HepG2 (cell line): ENCODE data around the gene SHISAL1. TPM values are rescaled to one million over a fixed set of nuclear protein-coding genes. Genes with fewer than 3 reads are reported as not detected.

Experiments
- ATAC-seq: fragments of 200-7000 bp; cut with Tn5 transposase; 3 replicates; pipeline ENCODE4 v1.9.1; 2020; ENCODE audit warnings: mild to moderate bottlenecking, moderate library complexity
- BruUV-seq: library from RNA; stranded (reverse); fragments of 400-500 nt; replicated peaks from 2 replicates; lab custom pipeline; 2021; lab: Mats Ljungman, UMichigan
- CTCF ChIA-PET: fragments of 300-600 bp; formaldehyde crosslinking; extraction: SDS; loops from one replicate; lab custom pipeline; 2021; ENCODE audit warnings: low total read pairs, inconsistent platforms, low intra/inter-chr PET ratio; lab: Yijun Ruan, JAX
- POLR2A ChIA-PET: fragments of 350-600 bp; sonication (Branson Sonifier 250); formaldehyde crosslinking; loops from one replicate; lab custom pipeline; 2020; ENCODE audit warnings: antibody characterized with exemption, inconsistent platforms; lab: Yijun Ruan, JAX
- DNase-seq: peaks from one replicate; pipeline ENCODE4 v3.0.0-alpha.2; 2015; ENCODE audit warnings: low spot score
- FAIRE-seq: peaks from 3 replicates; lab custom pipeline; 2011; peaks lifted over from hg19 to GRCh38; lab: Jason Lieb, UNC
- H2AFZ ChIP-seq: one replicate; pipeline ENCODE4 v1.6.1; 2011; ENCODE audit warnings: low read length, inconsistent platforms
- H3K27ac ChIP-seq: fragments of 300-600 bp; 3 replicates; pipeline ENCODE4 v1.8.0; 2011; ENCODE audit warnings: mixed run types, mild to moderate bottlenecking, mixed read lengths, low read length, inconsistent platforms; ENCODE audit not compliant: insufficient read depth; ENCODE audit errors: extremely low read length
- H3K27me3 ChIP-seq, 2 experiments: fragments of 200-600 bp in 1 of 2; 2 replicates in 1 of 2; 3 replicates in 1 of 2; pipeline versions ENCODE4 v1.6.0 to v1.8.0; 2011; ENCODE audit warnings: low read length in 2 of 2, mild to moderate bottlenecking in 2 of 2, moderate library complexity in 2 of 2, inconsistent platforms in 1 of 2; ENCODE audit not compliant: insufficient read depth in 2 of 2, control insufficient read depth in 1 of 2
- H3K36me3 ChIP-seq, 2 experiments: fragments of 200-600 bp in 1 of 2; replicated peaks in 1 of 2; 2 replicates in 1 of 2; 3 replicates in 1 of 2; pipeline versions ENCODE4 v1.5.1 to v1.8.0; 2011; ENCODE audit warnings: low read length in 2 of 2, inconsistent platforms in 1 of 2; ENCODE audit not compliant: insufficient read depth in 2 of 2, control insufficient read depth in 1 of 2
- H3K4me1 ChIP-seq: 2 replicates; pipeline ENCODE4 v1.5.1; 2012; ENCODE audit warnings: low read length, inconsistent platforms; ENCODE audit not compliant: insufficient read depth
- H3K4me2 ChIP-seq: 2 replicates; pipeline ENCODE4 v1.6.0; 2011; ENCODE audit warnings: low read depth, low read length, inconsistent platforms
- H3K4me3 ChIP-seq, 3 experiments: fragments of 200-600 bp in 1 of 3; sonication (generic), shearing (Covaris generic) in 1 of 3; replicated peaks in 1 of 3; 2 replicates each; pipeline ENCODE4 v1.5.1; 2011 to 2016; ENCODE audit warnings: low read length in 3 of 3, inconsistent platforms in 2 of 3, low read depth in 2 of 3, mild to moderate bottlenecking in 2 of 3, control low read depth in 1 of 3, mixed read lengths in 1 of 3; ENCODE audit not compliant: insufficient read depth in 1 of 3
- H3K79me2 ChIP-seq: one replicate; pipeline ENCODE4 v1.6.1; 2011; ENCODE audit warnings: low read length, inconsistent platforms; ENCODE audit not compliant: insufficient read depth
- H3K9ac ChIP-seq: 2 replicates; pipeline ENCODE4 v1.6.0; 2011; ENCODE audit warnings: mild to moderate bottlenecking, low read depth, low read length, inconsistent platforms; ENCODE audit not compliant: insufficient read depth
- H3K9me3 ChIP-seq: 2 replicates; pipeline ENCODE4 v1.5.1; 2012; ENCODE audit warnings: mild to moderate bottlenecking, low read length
- H4K20me1 ChIP-seq: 2 replicates; pipeline ENCODE4 v1.6.0; 2011; ENCODE audit warnings: inconsistent platforms, mild to moderate bottlenecking, low read length, moderate library complexity; ENCODE audit not compliant: insufficient read depth
- ARID2 ChIP-seq: sonication (generic); formaldehyde crosslinking; IDR thresholded peaks from 2 replicates; pipeline ENCODE4 v1.8.1; 2022; ENCODE audit warnings: mild to moderate bottlenecking, missing genetic modification reagents, borderline replicate concordance
- ARNTL ChIP-seq: sonication (generic); formaldehyde crosslinking; IDR thresholded peaks from 2 replicates; pipeline ENCODE4 v1.4.0; 2020; ENCODE audit warnings: mild to moderate bottlenecking, missing genetic modification reagents
- CHD4 ChIP-seq: fragments of 200-600 bp; sonication (generic); IDR thresholded peaks from 2 replicates; pipeline ENCODE4 v1.7.0; 2017; ENCODE audit warnings: mild to moderate bottlenecking, low read length, borderline replicate concordance
- FOXK1 ChIP-seq: sonication (generic); formaldehyde crosslinking; IDR thresholded peaks from 2 replicates; pipeline ENCODE4 v1.4.0; 2020; ENCODE audit warnings: low read depth, missing genetic modification reagents, borderline replicate concordance
- JARID2 ChIP-seq: sonication (generic); formaldehyde crosslinking; IDR thresholded peaks from 2 replicates; pipeline ENCODE4 v1.8.1; 2023; ENCODE audit warnings: missing genetic modification reagents, inconsistent platforms; ENCODE audit not compliant: insufficient replicate concordance
- MYNN ChIP-seq: sonication (generic); formaldehyde crosslinking; IDR thresholded peaks from 2 replicates; pipeline ENCODE4 v1.4.0; 2020; ENCODE audit warnings: mild to moderate bottlenecking, low read depth, missing genetic modification reagents
- PHF20 ChIP-seq: sonication (generic); formaldehyde crosslinking; IDR thresholded peaks from 2 replicates; pipeline ENCODE4 v1.5.0; 2020; ENCODE audit warnings: mild to moderate bottlenecking, missing genetic modification reagents
- SSRP1 ChIP-seq: IDR thresholded peaks from 2 replicates; pipeline ENCODE4 v1.6.1; 2016; ENCODE audit warnings: control low read depth
- ZBTB38 ChIP-seq: sonication (generic); formaldehyde crosslinking; IDR thresholded peaks from 2 replicates; pipeline ENCODE4 v1.5.1; 2020; ENCODE audit warnings: mild to moderate bottlenecking, missing genetic modification reagents
- ZHX1 ChIP-seq: sonication (generic); formaldehyde crosslinking; IDR thresholded peaks from 2 replicates; pipeline ENCODE4 v1.8.1; 2022; ENCODE audit warnings: low read depth, mild to moderate bottlenecking, missing genetic modification reagents
- ZNF614 ChIP-seq: IDR thresholded peaks from 2 replicates; pipeline ENCODE4 v1.6.1; 2018; ENCODE audit warnings: missing biosample characterization, missing genetic modification reagents, inconsistent platforms, borderline replicate concordance
- WGBS: methylation state at CpG from one replicate; pipeline ENCODE4 v1.1.6; 2017; ENCODE audit warnings: low lambda C conversion rate; 5-methylcytosine and 5-hydroxymethylcytosine counted together
- in situ Hi-C: cut with HindIII; loops from 2 replicates; pipeline ENCODE4 v1.10.0; 2017; ENCODE audit warnings: low pct_unique_long_range_greater_than_20kb; ENCODE audit not compliant: extremely low pct_ligation_motif_present
- intact Hi-C: fragments of 100-400 bp; cut with micrococcal nuclease; formaldehyde crosslinking; loops from one replicate; pipeline ENCODE4 v1.10.0; 2022; ENCODE audit not compliant: unreplicated experiment
- polyA plus RNA-seq, 8 experiments: library from polyadenylated mRNA; depleted of rRNA in 3 of 8; stranded (reverse) in 7 of 8; unstranded in 1 of 8; fragments of >200 nt; fragmentation: Illumina TruSeq in 4 of 8; extraction: Trizol in 4 of 8; gene quantifications; 2 replicates each; pipeline versions ENCODE4 v1.2.1 to v1.2.3, GENCODE V29; 2011 to 2016; ENCODE audit warnings: low read depth in 4 of 8, missing spikeins in 1 of 8, mixed read lengths in 1 of 8; ENCODE audit not compliant: insufficient read depth in 1 of 8
- total RNA-seq, 5 experiments: library from RNA; depleted of rRNA; stranded (reverse); fragments of >200 nt; fragmentation: Illumina TruSeq; extraction: Trizol; gene quantifications; 2 replicates each; pipeline ENCODE4 v1.2.3, GENCODE V29; 2016; ENCODE audit warnings: low read depth in 1 of 5

The SHISAL1 gene
- total and polyA plus RNA-seq, 2 of the 13 experiments (the other 11 are each of a cell fraction or from before 2014, with no cell fraction given), result not detected

- no peak overlapping the region for H3K27ac ChIP-seq
- in situ Hi-C loops, result no loop called here
- no peak overlapping the region for H2AFZ ChIP-seq
- H3K9ac ChIP-seq, result no peak overlapping the region
- FAIRE-seq (no peak), ATAC-seq (peak; percentile 41; the same call in 2 of the 3 replicates), DNase-seq (no peak)
- WGBS, result 0% methylated on average over 4 of the region's 13 CpGs
- H3K27me3 ChIP-seq, result peaks cover 4 to 18% of the 10 kb centered on the region in 2 experiments; a peak in 4 of 5 replicates
- no peak overlapping the region for H3K4me2 ChIP-seq
- CTCF ChIA-PET, result no interaction called here
- H3K4me3 ChIP-seq, result no peak overlapping the region
- H3K79me2 ChIP-seq, result no peaks in the 10 kb centered on the region
- no peaks in the 10 kb centered on the region for H4K20me1 ChIP-seq
- H3K4me1 ChIP-seq, result no peaks in the 10 kb centered on the region
- POLR2A ChIA-PET, result no interaction called here
- H3K36me3 ChIP-seq, result no peaks in the 10 kb centered on the region
- intact Hi-C loops, result no loop called here
- peaks cover 8% of the 10 kb centered on the region for H3K9me3 ChIP-seq
- TF ChIP-seq ARID2 (CRISPR knock-in tag), result no peak
- no TSS peak for BruUV-seq
Observed at GRCh38 chr22:44299124-44299523, 13.6 kb downstream of the SHISAL1 start.

DNA sequence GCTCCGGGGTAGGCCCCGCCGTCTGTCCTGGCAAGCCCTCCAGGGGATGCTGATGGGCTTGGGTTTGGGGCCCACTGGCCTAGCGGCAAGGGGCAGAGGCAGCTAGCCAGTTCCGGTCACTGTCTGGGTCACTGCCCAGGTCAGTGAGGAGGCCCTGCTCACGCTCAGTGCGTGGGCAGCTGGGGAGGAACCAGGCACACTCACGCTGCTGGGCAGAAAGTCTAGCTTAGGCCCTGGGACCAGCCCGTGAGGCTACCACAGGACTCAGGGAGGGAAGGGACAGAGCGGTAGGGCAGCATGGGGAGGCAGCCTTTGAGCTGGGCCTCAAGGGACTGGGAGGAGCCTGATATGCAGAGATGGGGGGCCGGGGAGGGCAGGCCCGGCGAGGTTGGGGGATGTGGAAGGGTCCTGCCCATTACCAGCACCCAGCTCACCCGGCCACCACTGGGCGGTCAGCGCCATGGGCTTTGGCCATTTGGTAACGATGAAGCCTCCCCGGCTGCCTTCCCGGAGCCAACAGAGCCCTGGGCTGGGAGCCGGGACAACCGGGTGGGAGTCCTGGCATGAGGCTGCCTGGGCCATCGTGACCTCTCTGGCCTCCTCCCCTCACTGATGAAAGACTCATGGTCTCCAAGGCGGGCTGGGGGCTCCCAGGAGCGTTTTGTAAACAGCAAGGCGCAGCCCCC is 14.2 kb downstream of the SHISAL1 start:
- no peaks in the 10 kb centered on the region for H3K79me2 ChIP-seq
- TF ChIP-seq ARNTL (no peak), FOXK1 (CRISPR knock-in tag) (no peak), MYNN (CRISPR knock-in tag) (no peak), CHD4 (no peak), JARID2 (CRISPR knock-in tag) (no peak), SSRP1 (CRISPR knock-in tag) (no peak), ZBTB38 (CRISPR knock-in tag) (no peak), ZHX1 (CRISPR knock-in tag) (no peak), PHF20 (CRISPR knock-in tag) (no peak), ZNF614 (CRISPR knock-in tag) (no peak)
- TF ChIP-seq, all 625 proteins: peak for 0
- Histone ChIP-seq H3K27ac (no peak overlapping the region), H3K4me2 (no peak overlapping the region), H2AFZ (no peak overlapping the region), H3K9ac (no peak overlapping the region), H3K9me3 (peaks cover 11% of the 10 kb centered on the region), H4K20me1 (no peaks in the 10 kb centered on the region), H3K36me3 (no peaks in the 10 kb centered on the region), H3K4me3 (no peak overlapping the region), H3K4me1 (no peaks in the 10 kb centered on the region), H3K27me3 (peaks cover 4 to 18% of the 10 kb centered on the region in 2 experiments; a peak in 4 of 5 replicates)
- intact Hi-C loops (no loop called here), in situ Hi-C loops (no loop called here)
- CTCF ChIA-PET, result no interaction called here
- WGBS, result 18% methylated on average over 3 of the region's 25 CpGs
- DNase-seq (no peak), ATAC-seq (peak; percentile 20; the same call in 1 of the 3 replicates), FAIRE-seq (no peak)
- BruUV-seq, result no TSS peak
- POLR2A ChIA-PET, result no interaction called here
